Measurements from ENCODE around the gene FLT4. TPM values are rescaled to one million over a fixed set of nuclear protein-coding genes. Genes with fewer than 3 reads are reported as not detected.

The FLT4 gene
- 1 to 10 TPM in 4 of 6 donors, under 1 TPM in 2; 0.79 to 3.1 (median 1.4) TPM for total RNA-seq
- polyA plus RNA-seq: 1 to 10 TPM; 4.6 to 6.8 TPM

DNA sequence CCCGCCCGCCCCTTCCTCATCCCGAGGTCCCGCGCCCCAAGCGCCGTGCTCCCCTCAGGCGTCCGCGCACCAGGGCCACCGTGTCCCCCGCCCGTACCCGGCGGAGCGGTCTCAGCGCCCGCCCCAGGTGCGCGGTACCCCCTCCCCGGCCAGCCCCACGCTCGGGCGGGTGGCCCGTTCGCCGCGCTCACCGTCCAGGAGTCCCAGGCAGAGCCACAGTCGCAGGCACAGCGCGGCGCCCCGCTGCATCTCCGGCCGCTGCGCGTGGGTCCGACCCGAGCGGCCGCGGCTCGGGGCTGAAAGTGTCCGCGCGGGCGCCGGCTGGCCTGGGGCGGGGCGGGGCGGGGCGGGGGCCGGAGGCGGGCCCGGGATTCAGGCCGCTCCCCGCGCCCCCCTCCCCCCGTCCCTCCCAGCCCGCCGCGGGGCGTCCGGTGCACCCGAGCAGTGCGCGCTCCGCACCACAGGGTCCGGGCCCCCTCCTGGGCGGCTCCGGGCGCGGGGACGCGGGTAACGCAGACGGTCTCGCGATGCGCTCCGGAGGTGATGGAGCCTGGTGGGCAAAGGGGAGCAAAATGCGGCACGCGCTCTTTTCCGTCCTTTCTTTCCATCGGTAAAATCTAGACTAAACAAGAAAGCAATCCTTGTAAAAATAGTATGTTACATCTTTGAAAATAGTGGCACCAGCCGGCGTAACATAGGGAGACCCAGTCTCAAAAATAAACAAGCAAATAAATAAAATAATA lies at the start of gene FLT4:
TSS of gene FLT4 (minus strand) at position 304 of the 743 bp plus-strand sequence. CDS start at position 249, 55 bp downstream.
- H3K27me3 ChIP-seq: peaks cover 0 to 7% (median 0%) of the 10 kb centered on the region in 4 donors
- DNase-seq (peak in 2 of 6 donors; percentile 62 to 73), FAIRE-seq (no peak), ATAC-seq (peak in 3 of 4 donors; percentile 43 to 68 (median 44))
- TF ChIP-seq, protein P1, sequence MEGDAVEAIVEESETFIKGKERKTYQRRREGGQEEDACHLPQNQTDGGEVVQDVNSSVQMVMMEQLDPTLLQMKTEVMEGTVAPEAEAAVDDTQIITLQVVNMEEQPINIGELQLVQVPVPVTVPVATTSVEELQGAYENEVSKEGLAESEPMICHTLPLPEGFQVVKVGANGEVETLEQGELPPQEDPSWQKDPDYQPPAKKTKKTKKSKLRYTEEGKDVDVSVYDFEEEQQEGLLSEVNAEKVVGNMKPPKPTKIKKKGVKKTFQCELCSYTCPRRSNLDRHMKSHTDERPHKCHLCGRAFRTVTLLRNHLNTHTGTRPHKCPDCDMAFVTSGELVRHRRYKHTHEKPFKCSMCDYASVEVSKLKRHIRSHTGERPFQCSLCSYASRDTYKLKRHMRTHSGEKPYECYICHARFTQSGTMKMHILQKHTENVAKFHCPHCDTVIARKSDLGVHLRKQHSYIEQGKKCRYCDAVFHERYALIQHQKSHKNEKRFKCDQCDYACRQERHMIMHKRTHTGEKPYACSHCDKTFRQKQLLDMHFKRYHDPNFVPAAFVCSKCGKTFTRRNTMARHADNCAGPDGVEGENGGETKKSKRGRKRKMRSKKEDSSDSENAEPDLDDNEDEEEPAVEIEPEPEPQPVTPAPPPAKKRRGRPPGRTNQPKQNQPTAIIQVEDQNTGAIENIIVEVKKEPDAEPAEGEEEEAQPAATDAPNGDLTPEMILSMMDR (IDR thresholded peaks at IDR 0.05): no peak
- 1 to 2% methylated on average over 48 to 88 of the region's 89 CpGs for WGBS, 2 donors
- no peak within 1 kb of the TSS for H3K27ac ChIP-seq
- peak within 1 kb of the TSS; percentile 8 to 45 (median 24) for H3K4me3 ChIP-seq
- no peaks in the 10 kb centered on the region for H3K36me3 ChIP-seq
- no peaks in the 10 kb centered on the region for H3K4me1 ChIP-seq
- intact Hi-C loops (cut with DNase I): no loop called here
- no peaks in the 10 kb centered on the region for H3K9me3 ChIP-seq

DNA sequence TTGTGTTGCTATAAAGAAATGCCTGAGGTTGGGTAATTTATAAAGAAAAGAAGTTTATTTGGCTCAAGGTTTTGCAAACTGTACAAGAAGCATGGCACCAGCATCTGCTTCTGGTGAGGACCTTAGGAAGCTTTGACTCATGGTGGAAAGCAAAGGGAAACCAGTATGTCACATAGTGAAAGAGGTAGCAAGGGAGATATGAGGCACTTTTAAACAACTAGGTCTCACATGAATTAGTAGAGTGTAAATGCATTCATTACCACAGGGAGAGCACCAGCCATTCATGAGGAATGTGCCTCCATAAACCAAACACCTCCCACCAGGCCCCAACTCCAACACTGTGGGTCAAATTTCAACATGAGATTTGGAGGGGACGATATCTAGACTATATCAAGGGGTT lies 49.6 kb upstream of the FLT4 start:
- Histone ChIP-seq H3K4me1 (no peaks in the 10 kb centered on the region), H3K27ac (no peak overlapping the region), H3K36me3 (no peaks in the 10 kb centered on the region), H3K9me3 (no peaks in the 10 kb centered on the region), H3K27me3 (peaks cover 0 to 8% (median 0%) of the 10 kb centered on the region in 4 donors), H3K4me3 (no peak overlapping the region)
- TF ChIP-seq, protein P1 (IDR thresholded peaks at IDR 0.05): no peak
- WGBS, 2 donors: 60 to 63% methylated on average over 1 of the region's 1 CpG
- FAIRE-seq (no peak), ATAC-seq (no peak), DNase-seq (no peak)
- intact Hi-C loops (cut with DNase I): no loop called here

DNA sequence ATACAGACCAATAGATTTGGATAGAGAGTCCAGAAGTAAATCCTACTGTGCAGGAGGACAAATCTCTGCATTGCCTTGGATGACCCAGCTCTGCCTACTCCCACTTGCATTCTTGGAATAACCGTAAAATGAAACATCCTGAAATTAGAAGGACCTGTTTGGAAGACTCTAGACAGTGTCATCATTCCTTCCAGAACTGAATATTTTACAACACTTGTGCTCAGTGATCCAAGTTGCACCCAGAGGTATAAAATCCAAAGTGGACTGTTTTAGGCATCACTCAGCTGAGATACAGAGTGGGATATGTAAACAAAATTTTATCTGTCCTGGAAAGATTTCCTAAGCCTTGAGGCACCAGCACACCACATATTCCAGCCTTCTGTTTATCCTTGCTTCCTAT lies 46.7 kb upstream of the FLT4 start:
- H3K36me3 ChIP-seq: no peaks in the 10 kb centered on the region
- WGBS, 2 donors: 75 to 88% methylated on average over 1 of the region's 1 CpG
- no peak overlapping the region for H3K27ac ChIP-seq
- no peak overlapping the region for H3K4me3 ChIP-seq
- DNase-seq: no peak
- no peaks in the 10 kb centered on the region for H3K9me3 ChIP-seq
- FAIRE-seq: no peak
- H3K4me1 ChIP-seq: no peaks in the 10 kb centered on the region
- intact Hi-C loops (cut with DNase I): no loop called here
- ATAC-seq: no peak
- TF ChIP-seq, protein P1 (IDR thresholded peaks at IDR 0.05): no peak
- peaks cover 0 to 10% (median 0%) of the 10 kb centered on the region in 4 donors for H3K27me3 ChIP-seq

DNA sequence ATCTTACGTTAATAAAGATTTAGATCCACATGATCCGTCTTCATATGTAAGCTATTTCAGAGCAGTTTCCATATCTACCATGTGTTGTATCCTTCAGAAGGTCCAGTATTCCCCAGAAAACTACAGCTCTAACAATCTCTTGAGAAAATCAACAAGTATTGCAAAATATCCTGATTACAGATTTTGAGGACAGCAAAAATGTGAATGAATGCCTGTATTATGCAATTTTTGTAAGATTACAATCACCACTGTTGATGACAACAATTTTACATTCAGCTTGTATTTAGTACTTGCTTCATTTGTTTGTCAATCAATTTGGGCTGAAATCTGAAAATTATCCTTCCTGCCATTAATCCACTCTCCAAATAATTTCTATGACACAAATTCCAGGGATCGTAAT lies 43.0 kb upstream of the FLT4 start:
- intact Hi-C loops (cut with DNase I): no loop called here
- 35 to 75% methylated on average over 3 of the region's 3 CpGs for WGBS, 2 donors
- H3K27ac ChIP-seq: no peak overlapping the region
- no peaks in the 10 kb centered on the region for H3K36me3 ChIP-seq
- no peaks in the 10 kb centered on the region for H3K9me3 ChIP-seq
- no peak for FAIRE-seq
- TF ChIP-seq, protein P1 (IDR thresholded peaks at IDR 0.05): no peak
- peaks cover 0 to 9% (median 0%) of the 10 kb centered on the region in 4 donors for H3K27me3 ChIP-seq
- no peak for ATAC-seq
- no peaks in the 10 kb centered on the region for H3K4me1 ChIP-seq
- no peak for DNase-seq
- H3K4me3 ChIP-seq: no peak overlapping the region

DNA sequence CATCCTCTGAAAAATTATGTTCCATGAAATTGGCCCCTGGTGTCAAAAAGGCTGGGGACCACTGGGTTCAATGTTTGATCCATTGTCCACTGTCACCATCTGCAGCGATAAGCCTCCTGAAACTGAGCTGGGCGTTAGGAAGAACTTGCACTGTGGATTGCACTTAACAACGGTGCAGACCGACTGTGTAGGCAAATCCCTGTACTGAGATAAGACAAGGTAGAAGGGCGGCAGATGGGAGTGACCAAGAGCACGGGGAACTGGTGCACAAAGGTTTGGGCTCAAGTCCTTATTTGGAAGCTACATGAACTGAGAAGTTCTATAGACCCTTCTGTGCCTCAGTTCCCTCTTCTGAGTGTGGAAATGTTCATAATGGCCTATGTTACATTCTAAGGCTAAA lies 41.6 kb upstream of the FLT4 start:
- intact Hi-C loops (cut with DNase I): no loop called here
- WGBS, 2 donors: 60 to 68% methylated on average over 6 of the region's 6 CpGs

More for the DNA sequence above, 41.6 kb upstream of the FLT4 start:
- Histone ChIP-seq H3K4me3 (no peak overlapping the region), H3K4me1 (no peaks in the 10 kb centered on the region), H3K36me3 (no peaks in the 10 kb centered on the region), H3K27ac (no peak overlapping the region), H3K9me3 (no peaks in the 10 kb centered on the region), H3K27me3 (peaks cover 0 to 6% (median 0%) of the 10 kb centered on the region in 4 donors)
- DNase-seq: no peak
- no peak for ATAC-seq
- no peak for FAIRE-seq
- TF ChIP-seq, protein P1 (IDR thresholded peaks at IDR 0.05): no peak

Data from pancreas (tissue), 10 donors.